ENCODE measurements around the gene RAD51B. TPM values are rescaled to one million over a fixed set of nuclear protein-coding genes. Genes with fewer than 3 reads are reported as not detected.

The RAD51B gene
- total and polyA plus RNA-seq, 2 of the 13 experiments (the other 11 are each of a cell fraction or from before 2014, with no cell fraction given), result 7.0 to 9.5 TPM

DNA sequence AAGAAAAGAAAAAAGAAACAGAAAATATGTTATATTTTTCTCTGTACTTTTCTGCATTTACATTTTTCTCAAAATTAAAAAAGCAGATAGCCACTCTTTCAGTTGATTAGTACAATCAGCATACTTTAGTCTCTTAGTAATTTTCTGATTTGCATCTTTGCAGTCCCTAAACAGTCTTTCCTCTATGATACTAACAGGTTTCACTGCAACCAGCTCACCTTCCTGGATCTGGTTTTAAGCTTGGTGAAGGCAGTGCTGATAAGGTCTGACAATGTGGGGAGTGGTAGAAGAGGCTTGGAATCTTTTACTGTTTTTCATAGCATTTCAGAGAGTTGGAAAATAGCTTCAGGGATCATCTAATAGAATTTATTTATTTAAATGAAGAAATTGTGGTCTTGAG is 515.7 kb downstream of the RAD51B start (continued):
- TF ChIP-seq, protein P1, sequence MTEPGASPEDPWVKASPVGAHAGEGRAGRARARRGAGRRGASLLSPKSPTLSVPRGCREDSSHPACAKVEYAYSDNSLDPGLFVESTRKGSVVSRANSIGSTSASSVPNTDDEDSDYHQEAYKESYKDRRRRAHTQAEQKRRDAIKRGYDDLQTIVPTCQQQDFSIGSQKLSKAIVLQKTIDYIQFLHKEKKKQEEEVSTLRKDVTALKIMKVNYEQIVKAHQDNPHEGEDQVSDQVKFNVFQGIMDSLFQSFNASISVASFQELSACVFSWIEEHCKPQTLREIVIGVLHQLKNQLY (CRISPR knock-in tag; IDR thresholded peaks at IDR 0.05), result no peak
- no peak for TF ChIP-seq ZNF558 (CRISPR knock-in tag; IDR thresholded peaks at IDR 0.05; ENCODE audit: borderline replicate concordance)
- TF ChIP-seq RBAK (CRISPR knock-in tag; IDR thresholded peaks at IDR 0.05), result no peak
- no peak for TF ChIP-seq HNRNPLL (IDR thresholded peaks at IDR 0.05; ENCODE audit: low read depth, low read length, poor library complexity, severe bottlenecking)
- TF ChIP-seq, protein P2, sequence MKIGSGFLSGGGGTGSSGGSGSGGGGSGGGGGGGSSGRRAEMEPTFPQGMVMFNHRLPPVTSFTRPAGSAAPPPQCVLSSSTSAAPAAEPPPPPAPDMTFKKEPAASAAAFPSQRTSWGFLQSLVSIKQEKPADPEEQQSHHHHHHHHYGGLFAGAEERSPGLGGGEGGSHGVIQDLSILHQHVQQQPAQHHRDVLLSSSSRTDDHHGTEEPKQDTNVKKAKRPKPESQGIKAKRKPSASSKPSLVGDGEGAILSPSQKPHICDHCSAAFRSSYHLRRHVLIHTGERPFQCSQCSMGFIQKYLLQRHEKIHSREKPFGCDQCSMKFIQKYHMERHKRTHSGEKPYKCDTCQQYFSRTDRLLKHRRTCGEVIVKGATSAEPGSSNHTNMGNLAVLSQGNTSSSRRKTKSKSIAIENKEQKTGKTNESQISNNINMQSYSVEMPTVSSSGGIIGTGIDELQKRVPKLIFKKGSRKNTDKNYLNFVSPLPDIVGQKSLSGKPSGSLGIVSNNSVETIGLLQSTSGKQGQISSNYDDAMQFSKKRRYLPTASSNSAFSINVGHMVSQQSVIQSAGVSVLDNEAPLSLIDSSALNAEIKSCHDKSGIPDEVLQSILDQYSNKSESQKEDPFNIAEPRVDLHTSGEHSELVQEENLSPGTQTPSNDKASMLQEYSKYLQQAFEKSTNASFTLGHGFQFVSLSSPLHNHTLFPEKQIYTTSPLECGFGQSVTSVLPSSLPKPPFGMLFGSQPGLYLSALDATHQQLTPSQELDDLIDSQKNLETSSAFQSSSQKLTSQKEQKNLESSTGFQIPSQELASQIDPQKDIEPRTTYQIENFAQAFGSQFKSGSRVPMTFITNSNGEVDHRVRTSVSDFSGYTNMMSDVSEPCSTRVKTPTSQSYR (CRISPR knock-in tag; IDR thresholded peaks at IDR 0.05; ENCODE audit: borderline replicate concordance), result no peak
- no peak for TF ChIP-seq TBX2 (CRISPR knock-in tag; IDR thresholded peaks at IDR 0.05; ENCODE audit: borderline replicate concordance)
- TF ChIP-seq MXD4 (CRISPR knock-in tag; IDR thresholded peaks at IDR 0.05), result no peak
- TF ChIP-seq, protein P3, sequence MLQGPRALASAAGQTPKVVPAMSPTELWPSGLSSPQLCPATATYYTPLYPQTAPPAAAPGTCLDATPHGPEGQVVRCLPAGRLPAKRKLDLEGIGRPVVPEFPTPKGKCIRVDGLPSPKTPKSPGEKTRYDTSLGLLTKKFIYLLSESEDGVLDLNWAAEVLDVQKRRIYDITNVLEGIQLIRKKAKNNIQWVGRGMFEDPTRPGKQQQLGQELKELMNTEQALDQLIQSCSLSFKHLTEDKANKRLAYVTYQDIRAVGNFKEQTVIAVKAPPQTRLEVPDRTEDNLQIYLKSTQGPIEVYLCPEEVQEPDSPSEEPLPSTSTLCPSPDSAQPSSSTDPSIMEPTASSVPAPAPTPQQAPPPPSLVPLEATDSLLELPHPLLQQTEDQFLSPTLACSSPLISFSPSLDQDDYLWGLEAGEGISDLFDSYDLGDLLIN (CRISPR knock-in tag; IDR thresholded peaks at IDR 0.05; ENCODE audit: borderline replicate concordance), result no peak
- no peak for TF ChIP-seq ZMYM3 (CRISPR knock-in tag; IDR thresholded peaks at IDR 0.05)
- TF ChIP-seq MBD4 (IDR thresholded peaks at IDR 0.05; ENCODE audit: borderline replicate concordance, low read length), result no peak
- no peak for TF ChIP-seq ZC3H13 (CRISPR knock-in tag; IDR thresholded peaks at IDR 0.05)
- no peak for TF ChIP-seq IKZF1 (IDR thresholded peaks at IDR 0.05)

Data from HepG2 (cell line).